GM20431 (cell line): ENCODE results near the gene COMMD9.

Experiments
- in situ Hi-C: fragments of 300-500 bp; cut with MseI, MboI; formaldehyde crosslinking; loops from one replicate; pipeline ENCODE4 v1.15.0; 2020; ENCODE audit warnings: low sequenced_read_pairs; ENCODE audit not compliant: unreplicated experiment

Gene COMMD9

DNA sequence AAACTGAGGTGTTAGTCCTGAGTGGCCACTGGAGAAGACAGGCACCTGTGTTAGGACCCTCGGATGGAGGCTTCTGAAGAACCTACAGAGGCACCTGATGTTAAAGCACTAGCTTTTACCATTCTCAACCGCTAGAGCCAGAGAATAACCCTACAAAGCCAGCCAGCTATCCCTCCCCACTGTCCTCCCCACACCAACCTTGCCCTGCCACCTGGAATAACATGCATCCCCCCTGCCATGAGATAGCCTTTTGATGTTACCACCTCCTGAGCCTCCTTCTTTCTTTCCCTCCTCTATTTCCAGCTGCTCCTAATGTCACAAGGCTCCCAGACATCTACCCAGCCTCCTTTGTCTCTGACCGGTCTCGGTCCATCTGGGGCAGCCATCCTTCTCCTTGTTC lies 28.1 kb downstream of the COMMD9 start:
- in situ Hi-C loops, result loop anchor here (10.0 kb wide), 1 partner anchor 646 kb away; the partner anchor contains the start of gene FJX1

GRCh38 chr11:36258730-36259360 lies 30.4 kb downstream of the COMMD9 start:
- in situ Hi-C loops, result no loop called here

GRCh38 chr11:36257351-36257750 lies 31.9 kb downstream of the COMMD9 start:
- in situ Hi-C loops, result no loop called here

- in situ Hi-C loops, result no loop called here
Observed at GRCh38 chr11:36254713-36255112, 34.5 kb downstream of the COMMD9 start.

GRCh38 chr11:36253238-36253637 lies 36.0 kb downstream of the COMMD9 start:
- in situ Hi-C loops, result no loop called here

DNA sequence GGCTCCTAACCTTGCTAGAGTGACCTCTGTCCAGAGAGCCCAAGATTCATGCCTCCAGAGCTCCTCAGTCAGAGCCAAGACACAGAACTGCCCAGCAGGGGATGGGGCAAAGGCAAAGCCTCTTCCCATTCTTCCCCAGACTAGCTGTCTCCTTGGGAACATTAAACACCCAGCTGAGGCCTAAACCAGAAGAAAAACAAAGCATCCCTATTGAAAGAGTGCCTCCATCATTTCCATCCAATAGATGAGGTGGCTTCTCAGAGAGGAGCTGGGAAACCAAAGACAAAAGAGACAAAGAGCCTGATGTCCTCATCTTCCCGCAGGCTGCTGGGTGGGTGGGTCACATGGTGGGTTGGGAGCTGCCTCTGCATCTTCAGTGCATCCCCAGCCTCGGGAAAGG lies 37.4 kb downstream of the COMMD9 start:
- in situ Hi-C loops, result no loop called here

DNA sequence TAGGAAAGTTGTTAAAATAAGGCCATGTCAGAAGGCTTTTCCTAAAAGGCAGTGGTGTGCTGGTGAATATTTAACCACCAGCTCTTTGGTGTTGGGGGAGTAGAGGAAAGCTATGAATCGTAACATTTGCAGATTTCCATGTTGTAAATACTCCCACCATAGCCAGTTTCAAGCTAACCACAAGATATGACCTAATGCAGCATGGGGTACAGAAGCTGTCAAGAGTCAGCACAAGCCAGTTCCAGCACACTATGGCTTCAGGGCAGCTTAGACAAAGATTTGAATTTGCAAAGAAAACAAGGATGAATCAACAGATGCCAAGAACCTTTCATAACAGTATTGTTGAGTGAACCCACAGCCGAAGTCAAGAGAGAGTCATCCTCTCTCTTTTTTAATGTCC lies 40.0 kb downstream of the COMMD9 start:
- in situ Hi-C loops, result no loop called here

DNA sequence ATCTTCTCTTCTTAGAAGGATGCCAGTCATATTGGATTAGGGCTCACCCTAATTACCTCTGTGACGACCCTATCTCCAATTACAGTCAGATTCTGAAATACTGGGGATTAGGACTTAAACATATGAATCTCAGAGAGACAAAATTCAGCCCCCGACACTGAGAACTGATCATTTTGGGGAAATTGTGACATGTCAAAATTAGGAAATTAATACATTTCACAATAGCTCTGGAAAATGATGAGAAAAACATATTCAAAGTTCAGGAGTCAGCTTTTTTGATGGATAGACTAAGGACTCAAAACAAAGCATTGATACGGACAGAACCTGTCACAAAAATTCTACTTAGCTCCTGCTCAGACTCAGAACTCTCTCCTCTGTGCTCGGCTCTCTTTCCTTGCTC lies 40.8 kb downstream of the COMMD9 start:
- in situ Hi-C loops, result no loop called here

DNA sequence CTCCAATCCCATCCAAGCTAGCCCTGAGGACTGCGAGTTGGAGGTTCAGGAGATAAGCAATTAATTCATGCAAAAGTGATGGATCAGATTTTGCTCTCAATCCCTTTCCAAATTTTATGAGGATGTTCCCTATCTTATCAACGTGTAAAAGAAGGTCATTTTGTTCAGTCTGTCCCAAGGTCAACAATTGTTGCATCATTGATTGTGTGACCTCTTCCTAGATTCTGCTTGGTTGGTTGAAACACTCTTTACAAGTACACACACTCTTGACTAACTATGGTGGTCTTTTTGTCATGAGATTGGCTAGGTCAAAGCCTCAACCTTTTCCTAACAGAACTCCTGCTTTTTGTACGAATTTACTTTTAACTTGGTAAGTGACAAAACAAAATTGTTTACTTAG lies 41.7 kb downstream of the COMMD9 start:
- in situ Hi-C loops, result no loop called here

GRCh38 chr11:36243641-36244040 lies 45.6 kb downstream of the COMMD9 start:
- in situ Hi-C loops, result no loop called here

DNA sequence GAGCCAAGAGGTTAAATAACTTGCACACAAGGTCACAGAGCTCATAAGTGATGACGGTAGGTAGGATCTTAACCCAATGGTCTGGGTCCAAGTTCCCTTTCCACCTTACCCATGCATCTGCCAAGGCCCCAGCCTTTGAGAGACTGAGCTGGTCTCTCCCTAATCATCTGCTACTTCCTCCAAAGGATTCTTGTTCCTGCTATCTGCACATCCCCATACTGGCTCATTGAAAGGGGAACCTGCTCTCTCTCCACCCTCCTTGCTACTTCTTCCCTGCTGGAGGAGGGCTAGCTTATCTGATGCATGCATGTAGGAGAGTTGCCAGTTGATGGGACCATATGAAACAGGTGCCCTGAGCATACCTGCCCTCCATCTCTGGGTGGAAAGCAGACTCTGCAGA lies 47.7 kb downstream of the COMMD9 start:
- in situ Hi-C loops, result no loop called here

DNA sequence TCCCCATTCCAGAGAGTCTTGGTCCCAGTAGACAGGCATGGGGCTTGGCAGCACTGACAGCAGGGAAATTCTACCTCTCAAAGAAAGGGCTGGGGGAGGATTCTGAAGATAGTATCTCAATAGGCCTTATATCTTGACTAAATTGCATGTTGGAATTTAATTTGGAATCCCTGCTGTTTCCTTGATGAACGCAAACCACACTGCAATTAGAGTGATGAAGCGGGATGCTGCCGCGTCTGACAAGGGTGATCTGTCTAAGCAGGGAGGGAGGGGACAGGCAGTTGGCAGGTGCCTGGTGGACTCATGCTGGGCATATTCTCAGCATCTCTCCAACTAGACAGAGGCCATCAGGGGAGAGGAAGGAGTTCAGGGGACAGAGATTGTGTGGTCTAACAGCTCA lies 48.4 kb downstream of the COMMD9 start:
- in situ Hi-C loops, result no loop called here

- in situ Hi-C loops, result no loop called here
Observed at GRCh38 chr11:36240173-36240572, 49.1 kb downstream of the COMMD9 start.

- in situ Hi-C loops, result no loop called here
Observed at GRCh38 chr11:36239636-36240035, 49.6 kb downstream of the COMMD9 start.

DNA sequence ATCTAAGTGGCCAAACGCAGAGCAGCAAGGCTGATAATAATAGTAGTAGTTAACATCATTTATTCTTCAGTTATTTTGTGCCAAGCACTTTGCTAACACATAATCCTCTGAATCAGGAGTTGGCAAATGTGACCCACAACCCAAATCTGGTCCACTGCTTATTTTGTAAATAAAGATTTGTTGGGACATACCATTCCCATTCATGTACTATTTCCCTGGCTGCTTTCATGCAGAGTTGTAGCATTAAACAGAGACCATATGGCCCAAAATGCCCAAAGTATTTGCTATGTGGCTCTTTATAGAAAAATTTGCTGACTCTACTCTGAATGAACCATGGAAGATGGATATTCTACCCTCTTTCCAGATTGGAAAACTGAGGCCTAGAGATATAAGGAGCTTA lies 50.3 kb downstream of the COMMD9 start:
- in situ Hi-C loops, result no loop called here

DNA sequence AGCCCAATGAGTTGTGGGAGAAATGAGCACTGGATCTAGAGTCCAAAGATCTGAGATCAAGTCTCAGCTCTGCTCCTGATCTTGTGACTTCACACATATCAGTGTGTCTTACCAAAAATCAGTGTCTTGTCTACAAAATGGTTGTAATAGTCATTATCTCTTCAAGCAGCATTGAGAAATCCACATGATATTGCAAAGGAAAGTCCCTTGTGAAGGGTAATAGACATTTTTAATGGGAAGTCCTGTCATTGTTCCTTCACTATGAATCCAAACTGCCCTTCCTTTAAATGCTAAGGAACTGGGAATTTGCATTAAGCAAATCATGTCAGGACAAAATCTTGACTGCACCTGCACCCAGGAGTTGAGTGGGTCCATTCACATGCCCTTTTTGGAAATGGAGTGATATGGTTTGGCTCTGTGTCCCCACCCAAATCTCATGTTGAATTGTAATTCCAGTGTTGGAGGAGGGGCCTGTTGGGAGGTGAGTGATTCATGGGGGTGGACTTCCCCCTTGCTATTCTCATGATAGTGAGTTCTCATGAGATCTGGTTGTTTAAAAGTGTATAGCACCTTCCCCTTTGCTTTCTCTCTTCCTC lies 51.1 kb downstream of the COMMD9 start:
- in situ Hi-C loops, result no loop called here

DNA sequence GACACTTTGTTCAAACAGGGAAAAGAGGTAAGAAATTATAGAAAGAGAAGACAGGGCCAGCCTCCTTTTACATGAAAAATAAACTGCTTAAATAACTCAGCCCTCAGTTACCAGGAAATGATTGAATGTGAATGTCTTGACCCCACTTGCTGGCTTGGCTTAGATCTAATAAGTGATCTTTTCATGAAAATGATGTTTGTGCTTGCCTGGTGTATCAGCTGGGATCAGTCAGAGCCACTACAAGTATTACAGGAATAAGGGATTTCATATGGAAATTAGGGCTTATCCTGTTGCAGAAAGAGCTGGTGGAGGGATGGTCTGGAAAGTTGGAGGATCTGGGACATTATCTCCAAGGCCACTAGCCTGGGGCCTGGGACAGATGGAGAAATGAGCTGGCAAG lies 51.8 kb downstream of the COMMD9 start:
- in situ Hi-C loops, result no loop called here

GRCh38 chr11:36235750-36236149 lies 53.5 kb downstream of the COMMD9 start:
- in situ Hi-C loops, result no loop called here

GRCh38 chr11:36234825-36235224 lies 54.4 kb downstream of the COMMD9 start:
- in situ Hi-C loops, result no loop called here

DNA sequence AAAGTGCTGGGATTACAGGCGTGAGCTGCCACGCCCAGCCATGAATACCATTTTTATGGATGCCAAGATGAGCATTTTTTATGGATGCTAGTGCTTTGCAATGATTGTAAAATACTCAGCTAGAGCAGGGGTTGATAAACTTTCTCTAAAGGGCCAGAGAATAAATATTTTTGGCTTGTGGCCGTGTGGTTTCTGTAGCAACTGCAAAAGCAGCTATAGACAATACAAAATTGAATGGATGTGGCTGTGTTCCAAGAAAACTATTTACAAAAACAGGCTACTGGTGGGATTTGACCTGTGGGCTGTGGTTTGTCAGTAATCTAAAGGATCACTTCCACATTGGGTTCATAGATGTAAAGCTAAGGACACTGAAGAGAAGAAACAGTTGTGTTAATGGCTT lies 56.0 kb downstream of the COMMD9 start:
- in situ Hi-C loops, result no loop called here

DNA sequence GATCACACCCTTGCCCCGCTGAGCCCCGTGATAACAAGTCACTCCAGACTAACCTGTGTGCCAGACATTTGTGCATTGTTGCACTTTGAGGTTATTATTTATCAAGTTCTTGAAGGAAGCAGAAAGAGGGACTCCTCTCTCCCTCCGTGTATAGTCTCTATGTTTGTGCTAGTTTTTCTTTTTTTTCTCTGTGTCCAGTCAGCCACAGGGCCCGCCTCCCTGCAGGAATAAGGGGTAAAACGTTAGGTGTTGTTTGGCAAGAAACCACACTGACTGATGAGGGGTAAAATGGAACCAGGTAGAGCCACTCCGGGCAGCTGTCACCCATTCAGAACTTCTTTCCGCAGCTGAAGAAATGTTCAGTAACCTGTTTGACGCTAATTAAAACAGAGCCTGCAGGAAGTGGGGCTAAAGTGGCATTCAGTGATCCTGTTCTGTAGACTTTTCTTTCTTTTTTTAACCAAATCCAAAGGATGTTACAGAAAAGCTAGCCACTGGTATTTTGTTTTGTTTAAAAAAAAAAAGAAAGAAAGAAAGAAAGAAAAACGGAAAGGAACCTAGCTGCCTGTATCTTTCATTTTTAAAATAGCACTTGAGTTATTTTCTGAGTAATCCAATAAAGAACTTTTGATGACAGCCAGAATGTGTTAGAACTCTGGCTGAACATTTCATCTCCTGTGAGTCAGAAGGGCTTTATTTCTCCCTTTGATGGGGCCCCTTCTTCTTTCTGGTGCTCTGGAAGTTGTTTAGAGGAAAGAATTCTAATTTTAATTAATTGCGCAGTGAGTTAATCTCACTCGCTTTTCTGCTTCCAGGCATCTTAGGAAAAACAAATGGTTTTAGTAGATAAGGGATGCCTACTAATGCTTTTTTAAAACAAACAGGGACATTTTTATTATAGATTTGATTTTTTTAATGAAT lies 58.2 kb downstream of the COMMD9 start:
- in situ Hi-C loops, result no loop called here
